OCI-LY3 (cell line): ENCODE results near the gene HIPK1.

Experiments
- H2AFZ ChIP-seq: fragments of 200-600, 300-600 bp; shearing (Covaris generic); 2 replicates; pipeline ENCODE4 v1.6.0; 2014; ENCODE audit warnings: antibody characterized with exemption, low read depth, low read length
- H3K27ac ChIP-seq: fragments of 200-600, 300-600 bp; sonication (generic); 2 replicates; pipeline ENCODE4 v1.5.1; 2014; ENCODE audit warnings: mild to moderate bottlenecking, low read length, moderate library complexity, mixed read lengths
- H3K27me3 ChIP-seq: fragments of 200-600, 300-600 bp; sonication (generic); 2 replicates; pipeline ENCODE4 v1.6.1; 2014; ENCODE audit warnings: low read depth, low read length, mixed read lengths
- H3K36me3 ChIP-seq: fragments of 200-600, 300-600 bp; sonication (generic); replicated peaks from 2 replicates; pipeline ENCODE3; 2014; ENCODE audit warnings: low read depth, low read length, mixed read lengths
- H3K4me1 ChIP-seq: fragments of 300-600, 200-600 bp; sonication (generic); 2 replicates; pipeline ENCODE4 v1.6.1; 2014; ENCODE audit warnings: low read length, mixed read lengths
- H3K4me2 ChIP-seq: fragments of 200-600, 300-600 bp; sonication (generic); 2 replicates; pipeline ENCODE4 v1.6.1; 2014; ENCODE audit warnings: low read length, mixed read lengths
- H3K4me3 ChIP-seq: fragments of 300-600, 200-600 bp; sonication (generic); 2 replicates; pipeline ENCODE4 v1.5.1; 2014; ENCODE audit warnings: antibody characterized with exemption, mild to moderate bottlenecking, low read length, moderate library complexity
- H3K79me2 ChIP-seq: fragments of 300-600, 200-600 bp; shearing (Covaris generic); 2 replicates; pipeline ENCODE4 v1.6.1; 2014; ENCODE audit warnings: mild to moderate bottlenecking, low read length, mixed read lengths
- H3K9ac ChIP-seq: fragments of 300-600, 200-600 bp; shearing (Covaris generic); 2 replicates; pipeline ENCODE4 v1.6.0; 2014; ENCODE audit warnings: mild to moderate bottlenecking, low read length, moderate library complexity
- H3K9me3 ChIP-seq: fragments of 200-600, 300-600 bp; shearing (Covaris generic); 2 replicates; pipeline ENCODE4 v1.6.1; 2014; ENCODE audit warnings: low read length, mixed read lengths; ENCODE audit not compliant: insufficient read depth
- H4K20me1 ChIP-seq: fragments of 200-600, 300-600 bp; sonication (generic); 2 replicates; pipeline ENCODE4 v1.6.1; 2016; ENCODE audit warnings: low read length, mixed read lengths; ENCODE audit not compliant: insufficient read depth
- EZH2phosphoT487 ChIP-seq: fragments of 200-600 bp; shearing (Covaris generic); IDR thresholded peaks from 2 replicates; pipeline ENCODE4 v1.6.1; 2018; ENCODE audit warnings: antibody characterized with exemption, mixed run types, low read depth
- TF ChIP-seq, protein P1 (sequence below): fragments of 200-600, 300-600 bp; sonication (generic); IDR thresholded peaks from 2 replicates; pipeline ENCODE4 v1.5.1; 2014; ENCODE audit warnings: antibody characterized with exemption, low read length, low read depth

HIPK1 gene

DNA sequence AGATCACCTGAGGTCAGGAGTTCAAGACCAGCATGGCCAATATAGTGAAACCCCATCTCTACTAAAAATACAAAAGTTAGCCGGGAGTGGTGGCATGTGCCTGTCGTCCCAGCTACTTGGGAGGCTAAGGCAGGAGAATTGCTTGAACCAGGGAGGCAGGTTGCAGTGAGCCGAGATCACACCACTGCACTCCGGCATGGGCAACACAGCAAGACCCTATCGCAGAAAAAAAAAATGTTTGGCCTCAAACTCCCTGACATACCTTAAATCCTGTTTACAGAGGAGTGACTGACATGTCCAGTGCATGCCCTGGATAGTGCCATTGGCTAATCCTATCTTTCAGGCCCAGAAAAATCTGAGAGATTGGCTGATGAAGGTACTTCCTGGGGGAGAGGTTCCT, 12.2 kb upstream of the HIPK1 start:
- no peak overlapping the region for H3K27ac ChIP-seq
- H3K9me3 ChIP-seq, result no peaks in the 10 kb centered on the region
- H3K9ac ChIP-seq, result no peak overlapping the region
- no peak overlapping the region for H2AFZ ChIP-seq
- no peaks in the 10 kb centered on the region for H3K4me1 ChIP-seq
- no peaks in the 10 kb centered on the region for H3K79me2 ChIP-seq
- peaks cover 2% of the 10 kb centered on the region for H3K36me3 ChIP-seq
- no peaks in the 10 kb centered on the region for H4K20me1 ChIP-seq
- no peaks in the 10 kb centered on the region for H3K27me3 ChIP-seq
- no peak overlapping the region for H3K4me3 ChIP-seq
- no peak overlapping the region for H3K4me2 ChIP-seq
- no peak for TF ChIP-seq EZH2phosphoT487
- TF ChIP-seq, protein P1, sequence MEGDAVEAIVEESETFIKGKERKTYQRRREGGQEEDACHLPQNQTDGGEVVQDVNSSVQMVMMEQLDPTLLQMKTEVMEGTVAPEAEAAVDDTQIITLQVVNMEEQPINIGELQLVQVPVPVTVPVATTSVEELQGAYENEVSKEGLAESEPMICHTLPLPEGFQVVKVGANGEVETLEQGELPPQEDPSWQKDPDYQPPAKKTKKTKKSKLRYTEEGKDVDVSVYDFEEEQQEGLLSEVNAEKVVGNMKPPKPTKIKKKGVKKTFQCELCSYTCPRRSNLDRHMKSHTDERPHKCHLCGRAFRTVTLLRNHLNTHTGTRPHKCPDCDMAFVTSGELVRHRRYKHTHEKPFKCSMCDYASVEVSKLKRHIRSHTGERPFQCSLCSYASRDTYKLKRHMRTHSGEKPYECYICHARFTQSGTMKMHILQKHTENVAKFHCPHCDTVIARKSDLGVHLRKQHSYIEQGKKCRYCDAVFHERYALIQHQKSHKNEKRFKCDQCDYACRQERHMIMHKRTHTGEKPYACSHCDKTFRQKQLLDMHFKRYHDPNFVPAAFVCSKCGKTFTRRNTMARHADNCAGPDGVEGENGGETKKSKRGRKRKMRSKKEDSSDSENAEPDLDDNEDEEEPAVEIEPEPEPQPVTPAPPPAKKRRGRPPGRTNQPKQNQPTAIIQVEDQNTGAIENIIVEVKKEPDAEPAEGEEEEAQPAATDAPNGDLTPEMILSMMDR, result no peak

DNA sequence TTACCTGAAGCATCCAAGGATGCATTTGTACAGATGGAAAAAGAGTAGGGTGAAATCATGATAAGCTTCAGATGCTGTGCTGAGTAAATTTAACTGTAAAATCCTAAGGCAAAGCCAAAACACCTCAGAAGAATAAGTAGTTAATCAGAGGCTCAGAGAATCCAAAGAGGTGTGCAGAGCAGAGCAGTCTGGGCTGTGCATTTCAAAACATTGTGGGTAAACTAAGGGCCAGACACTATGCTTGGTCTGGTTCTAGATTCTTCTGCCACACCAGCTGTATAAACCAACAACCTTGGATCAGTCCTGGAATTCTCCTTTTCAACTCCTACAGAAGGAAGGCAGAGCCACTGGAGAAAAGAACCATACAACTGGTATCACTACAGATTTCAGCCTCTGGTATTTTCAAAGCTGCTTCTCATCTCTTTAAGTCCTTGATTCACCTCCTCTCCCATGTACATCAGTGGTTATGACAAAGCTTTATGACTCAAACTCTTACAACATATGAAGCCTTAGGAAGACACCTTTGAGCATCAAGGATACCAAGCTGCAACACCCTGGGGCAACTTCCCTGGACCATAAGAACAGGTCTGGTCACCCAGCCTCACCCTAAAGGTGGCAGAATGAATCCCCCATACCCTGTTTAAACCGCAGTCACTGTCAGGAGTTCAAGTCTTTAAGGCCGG, 11.6 kb upstream of the HIPK1 start:
- Histone ChIP-seq H3K4me2 (no peak overlapping the region), H3K9ac (no peak overlapping the region), H4K20me1 (no peaks in the 10 kb centered on the region), H3K27ac (no peak overlapping the region), H3K4me3 (no peak overlapping the region), H3K9me3 (no peaks in the 10 kb centered on the region), H3K4me1 (no peaks in the 10 kb centered on the region), H3K36me3 (peaks cover 2% of the 10 kb centered on the region), H3K27me3 (no peaks in the 10 kb centered on the region), H2AFZ (no peak overlapping the region), H3K79me2 (no peaks in the 10 kb centered on the region)
- no peak for TF ChIP-seq EZH2phosphoT487
- TF ChIP-seq, protein P1, result no peak

DNA sequence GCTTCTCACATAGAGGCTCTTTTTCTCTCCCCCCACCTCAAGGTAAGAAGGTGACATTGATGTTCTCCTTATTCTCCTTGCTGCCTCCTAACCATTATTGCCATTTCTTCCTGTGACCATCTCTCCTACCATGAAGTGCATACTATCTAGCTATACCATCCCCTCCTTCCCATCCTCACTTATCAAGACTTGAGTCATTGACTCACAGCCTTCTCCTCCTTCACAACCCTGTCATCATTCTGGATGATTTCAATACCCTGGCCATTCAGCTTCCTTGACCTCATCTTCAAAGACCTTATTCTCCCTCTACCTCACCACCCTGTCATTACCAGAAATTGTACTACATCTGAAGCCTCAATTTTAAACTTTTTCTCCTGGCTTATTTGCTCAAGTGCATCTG, 10.9 kb upstream of the HIPK1 start:
- Histone ChIP-seq H3K9ac (no peak overlapping the region), H3K4me3 (no peak overlapping the region), H3K36me3 (no peaks in the 10 kb centered on the region), H3K4me1 (no peaks in the 10 kb centered on the region), H3K27ac (no peak overlapping the region), H2AFZ (no peak overlapping the region), H3K27me3 (no peaks in the 10 kb centered on the region), H3K4me2 (no peak overlapping the region), H3K79me2 (no peaks in the 10 kb centered on the region), H3K9me3 (no peaks in the 10 kb centered on the region), H4K20me1 (no peaks in the 10 kb centered on the region)
- TF ChIP-seq EZH2phosphoT487, result no peak
- TF ChIP-seq, protein P1, result no peak

DNA sequence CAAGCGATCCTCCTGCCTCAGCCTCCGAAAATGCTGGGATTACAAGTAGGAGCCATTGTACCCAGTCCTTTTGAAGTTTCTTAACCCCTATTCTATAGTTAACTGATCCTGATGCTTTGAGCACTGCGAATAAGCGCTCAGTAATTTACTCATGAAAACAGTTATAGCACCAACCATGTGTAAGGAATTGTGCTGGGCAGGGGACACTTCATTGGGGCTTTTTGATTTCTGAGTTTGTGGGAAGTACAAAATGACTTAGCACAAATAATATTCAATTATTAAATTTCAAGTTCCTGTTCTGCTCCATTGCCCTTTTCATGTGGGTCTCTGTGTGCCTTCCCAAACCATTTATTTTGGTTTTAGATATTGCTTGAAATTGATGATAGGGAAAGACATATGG, 6.2 kb upstream of the HIPK1 start:
- Histone ChIP-seq H4K20me1 (no peaks in the 10 kb centered on the region), H3K4me2 (no peak overlapping the region), H2AFZ (no peak overlapping the region), H3K36me3 (no peaks in the 10 kb centered on the region), H3K4me1 (peaks cover 4% of the 10 kb centered on the region), H3K27me3 (no peaks in the 10 kb centered on the region), H3K79me2 (no peaks in the 10 kb centered on the region), H3K27ac (no peak overlapping the region), H3K9ac (no peak overlapping the region), H3K4me3 (no peak overlapping the region), H3K9me3 (no peaks in the 10 kb centered on the region)
- TF ChIP-seq EZH2phosphoT487, result no peak
- TF ChIP-seq, protein P1, result no peak
